Lung (tissue), 12 donors: ENCODE results near the gene RBM20. TPM values are rescaled to one million over a fixed set of nuclear protein-coding genes. Genes with fewer than 3 reads are reported as not detected.

ENCODE experiments used
- ATAC-seq: fragments of 200-7000 bp; cut with Tn5 transposase; one replicate; pipeline ENCODE4 v1.9.1; 2020; ENCODE audit warnings: moderate number of reproducible peaks; ENCODE audit not compliant: insufficient read depth, low FRiP score
- DNase-seq, 3 donors: peaks; one replicate each; pipeline ENCODE4 v3.0.0-alpha.2; 2013 to 2017
- H3K27ac ChIP-seq, 2 donors: one replicate each; pipeline ENCODE4 v1.5.1; 2013; ENCODE audit warnings: mild to moderate bottlenecking in 2 of 2, moderate library complexity in 2 of 2, control low read depth in 1 of 2, inconsistent platforms in 1 of 2, low read depth in 1 of 2, low read length in 1 of 2
- H3K27me3 ChIP-seq, 3 donors: one replicate each; pipeline ENCODE4 v1.5.1; 2013; ENCODE audit warnings: low read length in 2 of 3; ENCODE audit not compliant: control insufficient read depth in 3 of 3, insufficient read depth in 3 of 3
- H3K36me3 ChIP-seq, 4 donors: one replicate each; pipeline ENCODE4 v1.5.1; 2013; ENCODE audit warnings: low read length in 4 of 4, mild to moderate bottlenecking in 1 of 4, moderate library complexity in 1 of 4; ENCODE audit not compliant: control insufficient read depth in 4 of 4, insufficient read depth in 4 of 4
- H3K4me1 ChIP-seq, 5 donors: one replicate each; pipeline ENCODE4 v1.5.1; 2013; ENCODE audit warnings: low read length in 5 of 5, mild to moderate bottlenecking in 2 of 5, moderate library complexity in 1 of 5; ENCODE audit not compliant: control insufficient read depth in 5 of 5, insufficient read depth in 5 of 5
- H3K4me3 ChIP-seq: one replicate; pipeline ENCODE4 v1.5.1; 2013; ENCODE audit warnings: mild to moderate bottlenecking, control low read depth, moderate library complexity
- H3K9ac ChIP-seq, 2 donors: one replicate each; pipeline ENCODE4 v1.5.1; 2013; ENCODE audit warnings: low read length in 2 of 2, control low read depth in 1 of 2; ENCODE audit not compliant: insufficient read depth in 1 of 2
- H3K9me3 ChIP-seq, 4 donors: one replicate each; pipeline ENCODE4 v1.5.1; 2013; ENCODE audit warnings: low read length in 3 of 4, mild to moderate bottlenecking in 1 of 4, moderate library complexity in 1 of 4; ENCODE audit not compliant: control insufficient read depth in 4 of 4, insufficient read depth in 3 of 4
- WGBS, 2 donors: extraction: QIAGEN DNeasy Blood & Tissue Kit; methylation state at CpG; one replicate each; pipeline ENCODE4 v1.1.7; 2013; 5-methylcytosine and 5-hydroxymethylcytosine counted together
- polyA plus RNA-seq, 2 donors: library from polyadenylated mRNA; stranded (reverse); fragments of 200-250 nt; gene quantifications; one replicate each; pipeline ENCODE4 v1.2.1, GENCODE V29; 2013
- total RNA-seq, 2 donors: library from RNA; depleted of rRNA in 1 of 2; stranded (reverse); fragments of >200 nt in 1 of 2; gene quantifications; one replicate each; pipeline ENCODE4 v1.2.1, GENCODE V29; 2014 to 2021
- TF ChIP-seq, protein P1 (sequence below): IDR thresholded peaks from 2 replicates; pipeline ENCODE4 v1.5.1; 2012; ENCODE audit warnings: mild to moderate bottlenecking; ENCODE audit errors: control extremely low read depth, extremely low read depth
- donor health status: control.
- donor health status: control.
- donor health status: Bipolar disorder and iron deficiency.
- donor health status: healthy.
- donor health status: DM: yes; HTN: yes; CAD: no.

RBM20 gene
- total and polyA plus RNA-seq, 4 donors: 0.25 to 3.3 (median 0.66) TPM

GRCh38 chr10:110815354-110816004 lies 171.3 kb downstream of the RBM20 start:
- H3K4me3 ChIP-seq: no peak overlapping the region
- WGBS, 2 donors: 50 to 63% methylated on average over 1 of the region's 1 CpG
- no peaks in the 10 kb centered on the region for H3K27me3 ChIP-seq
- H3K9me3 ChIP-seq: no peaks in the 10 kb centered on the region
- H3K9ac ChIP-seq: no peak overlapping the region
- no peak for ATAC-seq
- TF ChIP-seq, protein P1, sequence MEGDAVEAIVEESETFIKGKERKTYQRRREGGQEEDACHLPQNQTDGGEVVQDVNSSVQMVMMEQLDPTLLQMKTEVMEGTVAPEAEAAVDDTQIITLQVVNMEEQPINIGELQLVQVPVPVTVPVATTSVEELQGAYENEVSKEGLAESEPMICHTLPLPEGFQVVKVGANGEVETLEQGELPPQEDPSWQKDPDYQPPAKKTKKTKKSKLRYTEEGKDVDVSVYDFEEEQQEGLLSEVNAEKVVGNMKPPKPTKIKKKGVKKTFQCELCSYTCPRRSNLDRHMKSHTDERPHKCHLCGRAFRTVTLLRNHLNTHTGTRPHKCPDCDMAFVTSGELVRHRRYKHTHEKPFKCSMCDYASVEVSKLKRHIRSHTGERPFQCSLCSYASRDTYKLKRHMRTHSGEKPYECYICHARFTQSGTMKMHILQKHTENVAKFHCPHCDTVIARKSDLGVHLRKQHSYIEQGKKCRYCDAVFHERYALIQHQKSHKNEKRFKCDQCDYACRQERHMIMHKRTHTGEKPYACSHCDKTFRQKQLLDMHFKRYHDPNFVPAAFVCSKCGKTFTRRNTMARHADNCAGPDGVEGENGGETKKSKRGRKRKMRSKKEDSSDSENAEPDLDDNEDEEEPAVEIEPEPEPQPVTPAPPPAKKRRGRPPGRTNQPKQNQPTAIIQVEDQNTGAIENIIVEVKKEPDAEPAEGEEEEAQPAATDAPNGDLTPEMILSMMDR: no peak
- no peak for DNase-seq
- peaks cover 3 to 17% (median 11%) of the 10 kb centered on the region in 5 donors for H3K4me1 ChIP-seq
- no peaks in the 10 kb centered on the region for H3K36me3 ChIP-seq
- H3K27ac ChIP-seq: peak overlapping the region in 1 of 2 donors; percentile 67

GRCh38 chr10:110817614-110818013 lies 173.5 kb downstream of the RBM20 start:
- H3K27ac ChIP-seq: no peak overlapping the region
- peaks cover 8 to 32% (median 28%) of the 10 kb centered on the region in 5 donors for H3K4me1 ChIP-seq

GRCh38 chr10:110818311-110819256 lies 174.4 kb downstream of the RBM20 start:
- Histone ChIP-seq H3K27ac (peak overlapping the region in 1 of 2 donors; percentile 64), H3K9me3 (no peaks in the 10 kb centered on the region), H3K4me3 (no peak overlapping the region), H3K9ac (no peak overlapping the region), H3K36me3 (no peaks in the 10 kb centered on the region), H3K27me3 (no peaks in the 10 kb centered on the region), H3K4me1 (peaks cover 8 to 37% (median 28%) of the 10 kb centered on the region in 5 donors)
- TF ChIP-seq, protein P1: no peak
- no peak for ATAC-seq
- DNase-seq: peak in 2 of 3 donors; percentile 42 to 64
- WGBS, 2 donors: 78 to 85% methylated on average over 8 of the region's 8 CpGs

More at GRCh38 chr10:110817614-110818013, 173.5 kb downstream of the RBM20 start:
- Histone ChIP-seq H3K9ac (no peak overlapping the region), H3K9me3 (no peaks in the 10 kb centered on the region), H3K36me3 (no peaks in the 10 kb centered on the region), H3K27me3 (no peaks in the 10 kb centered on the region), H3K4me3 (no peak overlapping the region)
- ATAC-seq (no peak), DNase-seq (no peak)
- 41 to 61% methylated on average over 4 of the region's 4 CpGs for WGBS, 2 donors
- TF ChIP-seq, protein P1: no peak
